Astrocyte (in vitro differentiated cells and primary cell): ENCODE results near the gene MED9. TPM values are rescaled to one million over a fixed set of nuclear protein-coding genes. Genes with fewer than 3 reads are reported as not detected.
A peak's percentile ranks its signal among the peaks of the same experiment; 100 is the strongest.

Source experiments
- DNase-seq: peaks from one replicate; pipeline ENCODE4 v3.0.0-alpha.2; 2010; ENCODE audit warnings: low read depth
- FAIRE-seq: peaks from 2 replicates; lab custom pipeline; 2011; peaks lifted over from hg19 to GRCh38; lab: Jason Lieb, UNC
- H2AFZ ChIP-seq: 2 replicates; pipeline ENCODE4 v1.6.0; 2012; ENCODE audit warnings: low read depth, low read length, inconsistent platforms
- H3K27ac ChIP-seq: 2 replicates; pipeline ENCODE4 v1.5.1; 2011; ENCODE audit warnings: low read depth, low read length, inconsistent platforms
- H3K27me3 ChIP-seq: 2 replicates; pipeline ENCODE4 v1.6.0; 2011; ENCODE audit warnings: low read length, inconsistent platforms; ENCODE audit not compliant: insufficient read depth
- H3K36me3 ChIP-seq: 2 replicates; pipeline ENCODE4 v1.5.1; 2011; ENCODE audit warnings: low read length, inconsistent platforms; ENCODE audit not compliant: insufficient read depth
- H3K4me1 ChIP-seq: 2 replicates; pipeline ENCODE4 v1.5.1; 2011; ENCODE audit warnings: low read length, inconsistent platforms; ENCODE audit not compliant: insufficient read depth
- H3K4me2 ChIP-seq: 2 replicates; pipeline ENCODE4 v1.6.0; 2012; ENCODE audit warnings: low read length, inconsistent platforms
- H3K4me3 ChIP-seq: 2 replicates; pipeline ENCODE4 v1.5.1; 2011; ENCODE audit warnings: low read depth, mild to moderate bottlenecking, low read length, inconsistent platforms; ENCODE audit not compliant: insufficient read depth
- H3K79me2 ChIP-seq: 2 replicates; pipeline ENCODE4 v1.6.0; 2012; ENCODE audit warnings: mild to moderate bottlenecking, low read length, inconsistent platforms; ENCODE audit not compliant: insufficient read depth
- H3K9ac ChIP-seq: 2 replicates; pipeline ENCODE4 v1.6.0; 2012; ENCODE audit warnings: mild to moderate bottlenecking, low read length, inconsistent platforms
- H3K9me3 ChIP-seq: 2 replicates; pipeline ENCODE4 v1.5.1; 2012; ENCODE audit warnings: low read depth, mild to moderate bottlenecking, low read length, inconsistent platforms; ENCODE audit not compliant: insufficient read depth
- H4K20me1 ChIP-seq: 2 replicates; pipeline ENCODE4 v1.6.0; 2012; ENCODE audit warnings: low read length, inconsistent platforms; ENCODE audit not compliant: insufficient read depth
- H3K27ac Mint-ChIP-seq: one replicate; pipeline ENCODE4 v1.8.0; 2021; ENCODE audit warnings: mild to moderate bottlenecking, mixed read lengths; ENCODE audit not compliant: unreplicated experiment
- H3K27me3 Mint-ChIP-seq: one replicate; pipeline ENCODE4 v1.8.0; 2021; ENCODE audit warnings: low read depth, mixed read lengths; ENCODE audit not compliant: unreplicated experiment
- H3K36me3 Mint-ChIP-seq: one replicate; pipeline ENCODE4 v1.8.0; 2021; ENCODE audit warnings: low read depth, mixed read lengths; ENCODE audit not compliant: unreplicated experiment
- H3K4me1 Mint-ChIP-seq: one replicate; pipeline ENCODE4 v1.8.0; 2021; ENCODE audit warnings: low read depth, mixed read lengths; ENCODE audit not compliant: unreplicated experiment
- H3K4me3 Mint-ChIP-seq: one replicate; pipeline ENCODE4 v1.8.0; 2021; ENCODE audit warnings: mild to moderate bottlenecking, moderate library complexity, mixed read lengths; ENCODE audit not compliant: unreplicated experiment
- H3K9me3 Mint-ChIP-seq: one replicate; pipeline ENCODE4 v1.8.0; 2021; ENCODE audit warnings: mild to moderate bottlenecking, mixed read lengths; ENCODE audit not compliant: unreplicated experiment
- EZH2 ChIP-seq: IDR thresholded peaks from 2 replicates; pipeline ENCODE4 v1.6.1; 2012; ENCODE audit warnings: mild to moderate bottlenecking, low read length, inconsistent platforms; ENCODE audit not compliant: insufficient read depth
- total RNA-seq: library from RNA; stranded (reverse); gene quantifications from 2 replicates; pipeline ENCODE4 v1.2.1, GENCODE V29; 2021
- TF ChIP-seq, protein P1 (sequence below): IDR thresholded peaks from 2 replicates; pipeline ENCODE4 v1.5.1; 2011; ENCODE audit warnings: low read depth, mild to moderate bottlenecking, inconsistent platforms, low read length, moderate library complexity; ENCODE audit not compliant: insufficient read depth

Gene MED9
- total RNA-seq, 1 donor from 2014 or later, result 9.4 TPM

DNA sequence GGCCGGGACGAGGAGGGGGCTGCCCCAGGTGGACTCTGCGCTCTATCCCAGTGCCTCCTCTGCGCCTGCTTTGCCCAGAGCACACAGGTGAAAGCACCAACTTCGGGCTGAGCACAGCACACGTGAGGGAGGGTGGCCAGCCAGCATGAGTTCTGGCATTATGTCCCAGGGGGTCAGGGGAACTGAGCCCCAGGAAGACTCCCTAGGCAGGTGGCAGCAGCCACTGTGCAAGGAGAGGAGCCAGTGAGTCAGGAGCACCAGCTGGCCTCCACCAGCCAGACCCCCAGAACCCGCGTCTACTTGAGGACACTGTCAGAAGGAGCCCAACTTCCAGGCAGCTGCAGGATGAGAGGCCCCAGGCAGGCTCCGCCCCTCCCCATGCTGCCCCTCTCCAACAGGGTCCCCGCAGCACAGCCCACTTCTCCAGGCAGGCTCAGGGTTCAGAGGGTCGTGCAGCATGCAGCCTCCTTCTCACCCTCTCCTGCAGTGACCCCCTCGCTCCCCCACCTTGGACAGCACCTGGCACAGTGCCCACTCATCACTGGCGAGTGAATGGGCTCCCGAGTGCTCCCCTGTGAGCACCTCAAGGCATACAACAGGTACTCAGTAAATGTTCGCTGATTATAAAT lies 63.6 kb downstream of the MED9 start:
- peaks cover 7% of the 10 kb centered on the region for H3K4me1 Mint-ChIP-seq
- Histone ChIP-seq H3K27me3 (no peaks in the 10 kb centered on the region), H2AFZ (no peak overlapping the region), H3K27ac (no peak overlapping the region), H3K9me3 (no peaks in the 10 kb centered on the region), H3K4me1 (peaks cover 6% of the 10 kb centered on the region), H3K36me3 (no peaks in the 10 kb centered on the region), H3K4me2 (no peak overlapping the region), H3K79me2 (no peaks in the 10 kb centered on the region), H3K4me3 (no peak overlapping the region), H4K20me1 (peaks cover 27% of the 10 kb centered on the region), H3K9ac (no peak overlapping the region)
- H3K27me3 Mint-ChIP-seq, result peaks cover 11% of the 10 kb centered on the region
- peak overlapping the region; percentile 66 for H3K27ac Mint-ChIP-seq
- TF ChIP-seq, protein P1, sequence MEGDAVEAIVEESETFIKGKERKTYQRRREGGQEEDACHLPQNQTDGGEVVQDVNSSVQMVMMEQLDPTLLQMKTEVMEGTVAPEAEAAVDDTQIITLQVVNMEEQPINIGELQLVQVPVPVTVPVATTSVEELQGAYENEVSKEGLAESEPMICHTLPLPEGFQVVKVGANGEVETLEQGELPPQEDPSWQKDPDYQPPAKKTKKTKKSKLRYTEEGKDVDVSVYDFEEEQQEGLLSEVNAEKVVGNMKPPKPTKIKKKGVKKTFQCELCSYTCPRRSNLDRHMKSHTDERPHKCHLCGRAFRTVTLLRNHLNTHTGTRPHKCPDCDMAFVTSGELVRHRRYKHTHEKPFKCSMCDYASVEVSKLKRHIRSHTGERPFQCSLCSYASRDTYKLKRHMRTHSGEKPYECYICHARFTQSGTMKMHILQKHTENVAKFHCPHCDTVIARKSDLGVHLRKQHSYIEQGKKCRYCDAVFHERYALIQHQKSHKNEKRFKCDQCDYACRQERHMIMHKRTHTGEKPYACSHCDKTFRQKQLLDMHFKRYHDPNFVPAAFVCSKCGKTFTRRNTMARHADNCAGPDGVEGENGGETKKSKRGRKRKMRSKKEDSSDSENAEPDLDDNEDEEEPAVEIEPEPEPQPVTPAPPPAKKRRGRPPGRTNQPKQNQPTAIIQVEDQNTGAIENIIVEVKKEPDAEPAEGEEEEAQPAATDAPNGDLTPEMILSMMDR, result no peak
- no peak for TF ChIP-seq EZH2
- H3K9me3 Mint-ChIP-seq, result no peaks in the 10 kb centered on the region
- H3K4me3 Mint-ChIP-seq, result no peak overlapping the region
- H3K36me3 Mint-ChIP-seq, result peaks cover 2% of the 10 kb centered on the region
- DNase-seq (no peak), FAIRE-seq (no peak)

DNA sequence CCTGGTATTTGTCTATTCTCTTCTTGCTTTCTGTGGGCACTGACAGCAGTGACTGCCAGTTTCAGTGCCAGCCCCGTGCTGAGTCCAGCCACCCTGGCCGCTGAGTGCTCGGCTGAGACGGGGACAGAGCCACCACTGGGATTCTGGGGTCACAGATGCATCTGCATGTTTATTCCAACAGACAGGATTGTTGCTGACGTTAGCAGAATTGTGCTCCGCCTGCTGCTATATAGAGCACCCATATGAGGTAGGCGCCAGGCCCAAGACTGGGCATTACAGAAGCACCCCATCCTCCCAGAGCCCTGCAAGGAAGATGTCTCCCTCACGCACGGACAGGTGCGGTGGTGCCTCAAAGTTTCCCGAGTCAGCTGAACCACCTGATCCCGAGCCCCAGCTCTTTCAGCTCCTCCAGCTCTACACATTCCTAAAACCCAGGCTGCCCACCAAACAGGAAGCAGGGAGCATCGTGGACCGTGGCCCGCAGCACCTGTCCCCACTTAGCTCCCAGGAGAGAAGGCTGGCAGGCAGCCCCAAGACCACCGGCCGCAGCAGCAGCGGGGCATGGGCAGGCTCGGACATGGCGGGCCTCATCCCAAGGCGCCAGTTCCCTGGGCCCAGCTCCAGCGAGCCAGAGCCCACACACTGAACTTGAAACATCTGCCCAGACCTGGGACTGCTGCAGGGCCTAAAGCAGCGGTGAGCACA lies 64.3 kb downstream of the MED9 start:
- H3K27me3 Mint-ChIP-seq, result peaks cover 11% of the 10 kb centered on the region
- H3K9me3 ChIP-seq, result no peaks in the 10 kb centered on the region
- H3K27ac ChIP-seq, result no peak overlapping the region
- no peak overlapping the region for H3K4me3 Mint-ChIP-seq
- H3K27me3 ChIP-seq, result no peaks in the 10 kb centered on the region
- H3K36me3 Mint-ChIP-seq, result peaks cover 2% of the 10 kb centered on the region
- TF ChIP-seq, protein P1, result no peak
- no peak overlapping the region for H3K9ac ChIP-seq
- H3K4me1 ChIP-seq, result peaks cover 12% of the 10 kb centered on the region
- no peak overlapping the region for H3K27ac Mint-ChIP-seq
- H3K4me3 ChIP-seq, result no peak overlapping the region
- peaks cover 12% of the 10 kb centered on the region for H3K4me1 Mint-ChIP-seq
- H4K20me1 ChIP-seq, result peaks cover 24% of the 10 kb centered on the region
- H3K4me2 ChIP-seq, result no peak overlapping the region
- H2AFZ ChIP-seq, result no peak overlapping the region
- no peak for FAIRE-seq
- DNase-seq, result no peak
- H3K79me2 ChIP-seq, result no peaks in the 10 kb centered on the region
- no peaks in the 10 kb centered on the region for H3K36me3 ChIP-seq
- H3K9me3 Mint-ChIP-seq, result no peaks in the 10 kb centered on the region

DNA sequence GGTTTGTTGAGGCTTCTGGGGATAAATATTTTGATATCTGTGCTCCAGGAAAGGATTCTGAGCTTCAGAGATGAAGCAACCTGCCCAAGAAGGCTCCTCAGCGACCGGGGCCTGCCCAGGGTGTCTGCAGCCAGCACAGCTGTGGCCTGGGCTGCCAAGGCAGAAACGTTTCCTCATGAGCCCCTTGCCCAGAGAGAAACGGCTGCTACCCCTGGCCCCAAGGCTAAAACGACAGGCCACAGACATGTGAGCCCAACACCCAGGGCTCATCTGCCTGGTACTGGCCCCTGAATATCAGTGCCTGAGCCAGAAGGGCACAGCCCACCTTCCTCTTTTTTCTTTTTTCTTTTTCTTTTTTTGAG lies 64.8 kb downstream of the MED9 start:
- no peak overlapping the region for H3K9ac ChIP-seq
- DNase-seq, result no peak
- no peak for FAIRE-seq
- Mint-ChIP-seq H3K9me3 (no peaks in the 10 kb centered on the region), H3K4me1 (peaks cover 12% of the 10 kb centered on the region), H3K27me3 (peaks cover 10% of the 10 kb centered on the region), H3K36me3 (peaks cover 2% of the 10 kb centered on the region), H3K4me3 (no peak overlapping the region), H3K27ac (no peak overlapping the region)
- H3K79me2 ChIP-seq, result no peaks in the 10 kb centered on the region
- no peak overlapping the region for H3K27ac ChIP-seq
- H4K20me1 ChIP-seq, result peaks cover 27% of the 10 kb centered on the region
- H3K4me3 ChIP-seq, result no peak overlapping the region
- H2AFZ ChIP-seq, result no peak overlapping the region
- no peaks in the 10 kb centered on the region for H3K27me3 ChIP-seq
- H3K4me2 ChIP-seq, result no peak overlapping the region
- H3K36me3 ChIP-seq, result no peaks in the 10 kb centered on the region
- peaks cover 12% of the 10 kb centered on the region for H3K4me1 ChIP-seq
- H3K9me3 ChIP-seq, result no peaks in the 10 kb centered on the region
- TF ChIP-seq EZH2, result no peak
- TF ChIP-seq, protein P1, result no peak
